ENCODE data around the gene BIVM. TPM values are rescaled to one million over a fixed set of nuclear protein-coding genes. Genes with fewer than 3 reads are reported as not detected.

Gene BIVM
- total RNA-seq, 2 donors from 2014 or later = 21.1 to 22.8 TPM

GRCh38 chr13:102879793-102880499 is 81.0 kb downstream of the BIVM start:
- ATAC-seq (replicated peaks in 1 of 2) = no peak
- Mint-ChIP-seq H3K27ac (no peak overlapping the region), H3K9me3 (no peaks in the 10 kb centered on the region), H3K36me3 (ENCODE audit: insufficient read depth in 2 of 2) (peaks cover 6 to 10% of the 10 kb centered on the region in 2 donors), H3K4me3 (no peak overlapping the region), H3K4me1 (ENCODE audit: low read depth) (no peaks in the 10 kb centered on the region), H3K27me3 (ENCODE audit: low read depth) (no peaks in the 10 kb centered on the region)
- no peak for DNase-seq

DNA sequence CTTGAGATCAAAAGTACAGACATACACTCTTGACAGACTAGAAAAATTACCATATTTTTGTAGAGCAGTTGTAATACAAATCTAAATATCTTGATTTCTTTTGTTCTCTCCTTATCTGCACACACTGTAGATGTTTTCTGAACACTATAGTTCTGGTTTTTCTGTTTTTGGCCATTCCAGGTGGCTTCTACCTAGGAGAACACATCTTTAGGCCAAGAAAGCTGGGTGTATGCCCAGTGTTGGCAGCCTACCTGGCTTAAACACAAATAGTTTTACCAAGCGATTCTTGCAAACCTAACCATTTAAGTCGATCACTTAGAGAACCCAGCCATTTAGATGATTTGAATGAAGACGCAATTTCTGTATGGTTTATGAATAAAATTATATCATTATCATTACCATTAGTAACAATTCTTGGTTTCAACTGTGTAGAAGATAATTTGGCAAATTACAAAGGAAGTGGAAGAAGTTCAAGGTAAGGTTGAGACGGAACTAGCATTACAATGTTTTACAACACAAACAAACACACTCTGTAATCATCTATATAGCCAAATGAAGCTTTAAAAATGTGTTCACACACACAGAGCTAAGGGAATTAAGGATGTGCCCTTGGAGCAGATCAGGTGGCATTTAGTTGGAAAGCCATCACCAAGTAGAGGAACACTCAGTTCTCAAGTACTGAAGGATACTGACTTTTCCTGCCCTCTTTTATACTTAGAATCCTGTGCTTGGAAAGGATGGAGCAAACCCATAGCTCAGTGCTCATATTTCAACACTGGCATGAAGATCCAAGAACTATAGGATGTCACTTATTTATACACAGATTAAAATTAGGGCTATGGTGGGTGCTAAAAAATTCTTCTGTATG is 83.1 kb downstream of the BIVM start:
- H3K4me1 Mint-ChIP-seq (ENCODE audit: low read depth) = no peaks in the 10 kb centered on the region
- H3K27me3 Mint-ChIP-seq (ENCODE audit: low read depth) = no peaks in the 10 kb centered on the region
- ATAC-seq (replicated peaks in 1 of 2) = no peak
- no peak for DNase-seq
- no peaks in the 10 kb centered on the region for H3K9me3 Mint-ChIP-seq
- H3K4me3 Mint-ChIP-seq = no peak overlapping the region
- H3K27ac Mint-ChIP-seq = peak overlapping the region; percentile 54
- H3K36me3 Mint-ChIP-seq (ENCODE audit: insufficient read depth in 2 of 2) = no peaks in the 10 kb centered on the region

Other genes starting within 250 kb of the BIVM start
- gene TPP2, start 202.1 kb upstream of the BIVM start, total RNA-seq = 10 to 100 TPM; 55.3 to 67.6 TPM
- not detected for gene METTL21C, start 104.1 kb upstream of the BIVM start, total RNA-seq
- 10 to 100 TPM; 25.1 to 34.0 TPM for gene TEX30, start 25.3 kb upstream of the BIVM start, total RNA-seq
- 1 to 10 TPM; 4.2 to 6.0 TPM for gene POGLUT2, start 143 bp upstream of the BIVM start, total RNA-seq
- gene ERCC5, start 46.9 kb downstream of the BIVM start, total RNA-seq = 10 to 100 TPM; 84.7 to 85.8 TPM